Lung (tissue), 12 donors: ENCODE measurements around the gene RETREG2. TPM values are rescaled to one million over a fixed set of nuclear protein-coding genes. Genes with fewer than 3 reads are reported as not detected.

Experiments used
- ATAC-seq: fragments of 200-7000 bp; cut with Tn5 transposase; one replicate; pipeline ENCODE4 v1.9.1; 2020; ENCODE audit warnings: moderate number of reproducible peaks; ENCODE audit not compliant: insufficient read depth, low FRiP score
- DNase-seq, 3 donors: peaks; one replicate each; pipeline ENCODE4 v3.0.0-alpha.2; 2013 to 2017
- H3K27ac ChIP-seq, 2 donors: one replicate each; pipeline ENCODE4 v1.5.1; 2013; ENCODE audit warnings: mild to moderate bottlenecking in 2 of 2, moderate library complexity in 2 of 2, control low read depth in 1 of 2, inconsistent platforms in 1 of 2, low read depth in 1 of 2, low read length in 1 of 2
- H3K27me3 ChIP-seq, 3 donors: one replicate each; pipeline ENCODE4 v1.5.1; 2013; ENCODE audit warnings: low read length in 2 of 3; ENCODE audit not compliant: control insufficient read depth in 3 of 3, insufficient read depth in 3 of 3
- H3K36me3 ChIP-seq, 4 donors: one replicate each; pipeline ENCODE4 v1.5.1; 2013; ENCODE audit warnings: low read length in 4 of 4, mild to moderate bottlenecking in 1 of 4, moderate library complexity in 1 of 4; ENCODE audit not compliant: control insufficient read depth in 4 of 4, insufficient read depth in 4 of 4
- H3K4me1 ChIP-seq, 5 donors: one replicate each; pipeline ENCODE4 v1.5.1; 2013; ENCODE audit warnings: low read length in 5 of 5, mild to moderate bottlenecking in 2 of 5, moderate library complexity in 1 of 5; ENCODE audit not compliant: control insufficient read depth in 5 of 5, insufficient read depth in 5 of 5
- H3K4me3 ChIP-seq: one replicate; pipeline ENCODE4 v1.5.1; 2013; ENCODE audit warnings: mild to moderate bottlenecking, control low read depth, moderate library complexity
- H3K9ac ChIP-seq, 2 donors: one replicate each; pipeline ENCODE4 v1.5.1; 2013; ENCODE audit warnings: low read length in 2 of 2, control low read depth in 1 of 2; ENCODE audit not compliant: insufficient read depth in 1 of 2
- H3K9me3 ChIP-seq, 4 donors: one replicate each; pipeline ENCODE4 v1.5.1; 2013; ENCODE audit warnings: low read length in 3 of 4, mild to moderate bottlenecking in 1 of 4, moderate library complexity in 1 of 4; ENCODE audit not compliant: control insufficient read depth in 4 of 4, insufficient read depth in 3 of 4
- CTCF ChIP-seq: IDR thresholded peaks from 2 replicates; pipeline ENCODE4 v1.5.1; 2012; ENCODE audit warnings: mild to moderate bottlenecking; ENCODE audit errors: control extremely low read depth, extremely low read depth
- WGBS, 2 donors: extraction: QIAGEN DNeasy Blood & Tissue Kit; methylation state at CpG; one replicate each; pipeline ENCODE4 v1.1.7; 2013; 5-methylcytosine and 5-hydroxymethylcytosine counted together
- polyA plus RNA-seq, 2 donors: library from polyadenylated mRNA; stranded (reverse); fragments of 200-250 nt; gene quantifications; one replicate each; pipeline ENCODE4 v1.2.1, GENCODE V29; 2013
- total RNA-seq, 2 donors: library from RNA; depleted of rRNA in 1 of 2; stranded (reverse); fragments of >200 nt in 1 of 2; gene quantifications; one replicate each; pipeline ENCODE4 v1.2.1, GENCODE V29; 2014 to 2021
- donor health status: control.
- donor health status: control.
- donor health status: Bipolar disorder and iron deficiency.
- donor health status: healthy.
- donor health status: DM: yes; HTN: yes; CAD: no.

The RETREG2 gene
- total and polyA plus RNA-seq, 4 donors, result 42.1 to 80.6 (median 51.7) TPM

- Histone ChIP-seq H3K36me3 (peaks cover 3 to 10% (median 6%) of the 10 kb centered on the region in 4 donors), H3K9ac (no peak overlapping the region), H3K9me3 (no peaks in the 10 kb centered on the region), H3K27me3 (no peaks in the 10 kb centered on the region), H3K4me1 (peaks cover 0 to 5% (median 5%) of the 10 kb centered on the region in 5 donors), H3K4me3 (no peak overlapping the region), H3K27ac (no peak overlapping the region)
- 96% methylated on average over 4 of the region's 4 CpGs for WGBS, 2 donors
- DNase-seq (no peak), ATAC-seq (no peak)
- TF ChIP-seq CTCF, result no peak
Measured at GRCh38 chr2:219158025-219158424, 20.1 kb upstream of the RETREG2 start.

GRCh38 chr2:219158586-219158985 is 19.5 kb upstream of the RETREG2 start:
- ATAC-seq, result no peak
- H3K4me3 ChIP-seq, result no peak overlapping the region
- H3K27me3 ChIP-seq, result no peaks in the 10 kb centered on the region
- no peak overlapping the region for H3K9ac ChIP-seq
- 81 to 86% methylated on average over 3 of the region's 3 CpGs for WGBS, 2 donors
- H3K36me3 ChIP-seq, result peaks cover 3 to 10% (median 6%) of the 10 kb centered on the region in 4 donors
- no peak for DNase-seq
- no peaks in the 10 kb centered on the region for H3K9me3 ChIP-seq
- H3K27ac ChIP-seq, result no peak overlapping the region
- no peak for TF ChIP-seq CTCF
- peaks cover 0 to 5% (median 5%) of the 10 kb centered on the region in 5 donors for H3K4me1 ChIP-seq

DNA sequence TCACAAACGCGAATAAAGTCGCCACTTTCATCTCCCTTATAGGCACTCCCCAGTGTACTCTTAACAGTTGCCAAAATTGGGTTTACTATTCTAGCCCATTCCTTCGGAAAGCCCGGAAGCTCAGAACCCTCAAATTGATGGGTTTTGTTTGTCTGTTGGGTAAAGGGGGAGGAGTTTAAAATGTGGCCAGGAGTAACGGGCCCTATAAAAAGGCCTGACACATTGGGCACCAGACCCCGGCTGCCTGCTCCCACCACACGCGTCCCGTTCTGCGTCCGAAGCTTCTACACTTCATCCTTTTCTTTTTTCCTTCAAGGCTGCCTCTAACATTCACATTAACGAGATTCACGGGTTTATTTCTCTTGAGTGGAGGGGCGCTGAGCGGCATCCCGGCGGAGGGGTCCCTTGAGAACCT is 18.3 kb upstream of the RETREG2 start:
- Histone ChIP-seq H3K9ac (peak overlapping the region in 1 of 2 donors; percentile 78), H3K27ac (peak overlapping the region; percentile 42 to 63), H3K4me3 (peak overlapping the region; percentile 8), H3K9me3 (no peaks in the 10 kb centered on the region), H3K27me3 (no peaks in the 10 kb centered on the region), H3K4me1 (peaks cover 0 to 5% (median 5%) of the 10 kb centered on the region in 5 donors), H3K36me3 (peaks cover 3 to 7% (median 6%) of the 10 kb centered on the region in 4 donors)
- WGBS, 2 donors, result 8 to 17% methylated on average over 18 of the region's 18 CpGs
- peak in 1 of 3 donors; percentile 9 for DNase-seq
- ATAC-seq, result no peak
- TF ChIP-seq CTCF, result no peak
